ENCODE data around the gene SKI.

The SKI gene

DNA sequence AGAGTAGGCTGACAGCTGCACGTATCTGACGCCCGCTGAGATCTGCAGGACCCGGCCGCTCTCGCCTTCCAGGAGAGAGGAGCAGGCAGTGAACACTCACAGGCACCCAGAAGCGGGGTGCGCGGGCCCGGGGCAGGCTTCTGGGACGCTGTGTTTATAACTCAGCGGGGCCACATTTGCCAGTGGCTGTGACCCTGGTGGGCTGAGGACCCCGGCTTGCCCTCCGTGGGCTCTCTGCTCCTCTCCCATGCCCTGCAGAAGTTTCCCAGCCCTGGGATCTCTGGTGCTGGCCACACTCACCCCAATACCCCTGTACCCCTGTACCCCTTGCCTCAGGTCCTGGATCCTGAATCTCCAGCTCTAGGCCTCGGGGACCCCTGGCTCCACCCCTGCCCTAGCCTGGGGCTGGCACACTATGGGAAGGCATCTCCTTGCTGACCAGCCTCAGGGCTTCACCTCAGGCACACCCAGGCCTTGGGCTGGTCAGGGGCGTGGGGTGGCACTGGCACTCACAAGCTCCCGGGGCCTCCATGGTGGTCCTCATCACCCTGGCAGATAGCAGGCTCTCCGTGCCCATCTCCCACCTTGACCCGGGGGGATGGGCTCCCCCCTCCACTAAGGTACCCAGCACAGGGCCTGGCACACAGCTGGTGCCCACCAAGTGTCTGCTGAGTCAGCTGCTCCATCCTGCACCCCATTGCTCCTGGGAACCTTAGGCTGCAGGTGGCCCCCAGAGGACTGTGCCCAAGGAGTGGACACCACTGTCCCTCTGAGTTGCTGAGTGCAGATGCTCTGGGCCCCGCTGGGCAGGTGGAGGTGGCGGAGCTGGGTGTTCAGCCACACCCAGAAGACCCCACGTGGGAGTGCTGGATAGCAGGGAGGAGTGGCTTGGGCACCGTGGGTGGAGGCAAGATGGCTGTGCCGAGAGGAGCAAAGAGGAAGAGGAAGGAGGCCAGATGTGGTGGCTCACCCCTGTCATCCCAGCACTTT is 130.8 kb downstream of the SKI start:
- no peak for DNase-seq

All from NCI-H187 (cell line).